HUES64 (cell line): ENCODE results near the gene POMGNT1.

Source experiments
- H3K27ac ChIP-seq: 2 replicates; pipeline ENCODE4 v1.7.0; 2013; ENCODE audit warnings: low read depth, low read length, inconsistent platforms
- H3K27me3 ChIP-seq: 2 replicates; pipeline ENCODE4 v1.6.1; 2013; ENCODE audit warnings: mild to moderate bottlenecking, low read length; ENCODE audit not compliant: insufficient read depth
- H3K36me3 ChIP-seq: 2 replicates; pipeline ENCODE4 v1.6.1; 2013; ENCODE audit warnings: mild to moderate bottlenecking, low read length; ENCODE audit not compliant: insufficient read depth
- H3K4me1 ChIP-seq: 2 replicates; pipeline ENCODE4 v1.6.1; 2013; ENCODE audit warnings: mild to moderate bottlenecking, low read length, moderate library complexity; ENCODE audit not compliant: insufficient read depth
- H3K4me3 ChIP-seq: 2 replicates; pipeline ENCODE4 v1.5.1; 2013; ENCODE audit warnings: mild to moderate bottlenecking, low read length, moderate library complexity
- H3K9ac ChIP-seq: 2 replicates; pipeline ENCODE4 v1.6.1; 2013; ENCODE audit warnings: mild to moderate bottlenecking, low read depth, low read length
- H3K9me3 ChIP-seq: 2 replicates; pipeline ENCODE4 v1.6.1; 2013; ENCODE audit warnings: low read depth, low read length; ENCODE audit not compliant: insufficient read depth
- WGBS: fragments of 150-250, 120-280 bp; methylation state at CpG from one replicate; pipeline ENCODE4 v1.1.7; 2013; ENCODE audit warnings: missing lambda C conversion rate; 5-methylcytosine and 5-hydroxymethylcytosine counted together

Gene POMGNT1

DNA sequence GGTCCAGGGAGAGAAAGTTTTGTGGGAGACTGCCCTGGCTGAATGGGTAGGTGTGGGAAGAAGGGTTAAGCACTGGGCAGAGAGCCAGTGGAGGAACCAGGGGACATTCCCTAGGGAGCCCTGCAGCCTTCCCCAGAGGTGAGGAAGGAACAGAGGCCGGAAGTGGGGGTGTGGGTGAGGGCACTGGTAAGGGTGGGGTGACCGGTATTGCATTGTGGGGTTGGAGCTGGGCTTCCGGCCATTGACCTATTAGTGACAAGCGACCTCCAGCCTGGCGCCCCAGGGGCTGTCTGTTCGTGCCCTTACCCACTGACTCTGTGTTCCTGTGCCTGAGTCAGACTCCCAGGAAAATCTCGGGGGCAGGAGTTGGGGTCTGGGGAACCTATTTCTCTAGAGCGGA is 26.9 kb downstream of the POMGNT1 start:
- H3K9ac ChIP-seq: no peak overlapping the region
- H3K27me3 ChIP-seq: peaks cover 19% of the 10 kb centered on the region
- H3K4me1 ChIP-seq: peaks cover 24% of the 10 kb centered on the region
- no peaks in the 10 kb centered on the region for H3K9me3 ChIP-seq
- no peak overlapping the region for H3K4me3 ChIP-seq
- H3K27ac ChIP-seq: no peak overlapping the region
- 90% methylated on average over 8 of the region's 8 CpGs for WGBS
- H3K36me3 ChIP-seq: no peaks in the 10 kb centered on the region

DNA sequence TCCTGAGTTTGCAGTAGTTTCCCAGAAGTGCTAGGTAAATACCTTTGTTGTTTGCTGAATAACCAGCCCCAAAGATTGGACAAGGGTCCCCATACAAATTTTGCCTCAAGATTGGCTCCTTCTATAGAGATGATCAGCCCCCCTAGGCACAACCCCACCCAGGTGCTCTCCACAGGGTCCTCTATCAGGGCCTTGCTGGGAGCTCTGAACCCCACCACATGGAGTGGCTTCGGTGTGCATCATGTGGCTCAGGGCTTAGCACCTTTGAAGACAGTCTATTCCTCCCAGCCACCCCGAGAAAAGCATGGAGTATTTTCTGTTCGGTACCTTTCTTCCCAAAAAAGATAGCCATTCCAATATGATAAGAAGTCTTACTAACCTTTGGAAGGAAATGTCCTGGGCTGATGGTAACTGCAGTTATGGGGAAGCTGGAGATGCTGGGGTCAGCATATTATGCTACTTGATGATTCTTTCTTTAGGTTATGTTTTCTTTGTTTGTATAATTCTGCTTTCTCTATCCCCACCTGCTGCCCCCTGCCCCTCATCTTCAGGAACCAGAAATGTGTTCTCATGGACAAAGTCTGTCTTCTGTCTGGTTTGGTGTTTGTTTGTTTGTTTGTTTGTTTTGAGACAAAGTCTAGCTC is 28.3 kb downstream of the POMGNT1 start:
- Histone ChIP-seq H3K4me3 (no peak overlapping the region), H3K27me3 (peaks cover 21% of the 10 kb centered on the region), H3K27ac (no peak overlapping the region), H3K4me1 (peaks cover 23% of the 10 kb centered on the region), H3K36me3 (no peaks in the 10 kb centered on the region), H3K9ac (no peak overlapping the region), H3K9me3 (no peaks in the 10 kb centered on the region)
- 84% methylated on average over 2 of the region's 3 CpGs for WGBS

GRCh38 chr1:46168477-46168876 is 29.8 kb downstream of the POMGNT1 start:
- Histone ChIP-seq H3K27ac (no peak overlapping the region), H3K9ac (no peak overlapping the region), H3K36me3 (no peaks in the 10 kb centered on the region), H3K4me3 (no peak overlapping the region), H3K4me1 (peaks cover 10% of the 10 kb centered on the region), H3K27me3 (peaks cover 21% of the 10 kb centered on the region), H3K9me3 (no peaks in the 10 kb centered on the region)
- 86% methylated on average over 1 of the region's 1 CpG for WGBS

DNA sequence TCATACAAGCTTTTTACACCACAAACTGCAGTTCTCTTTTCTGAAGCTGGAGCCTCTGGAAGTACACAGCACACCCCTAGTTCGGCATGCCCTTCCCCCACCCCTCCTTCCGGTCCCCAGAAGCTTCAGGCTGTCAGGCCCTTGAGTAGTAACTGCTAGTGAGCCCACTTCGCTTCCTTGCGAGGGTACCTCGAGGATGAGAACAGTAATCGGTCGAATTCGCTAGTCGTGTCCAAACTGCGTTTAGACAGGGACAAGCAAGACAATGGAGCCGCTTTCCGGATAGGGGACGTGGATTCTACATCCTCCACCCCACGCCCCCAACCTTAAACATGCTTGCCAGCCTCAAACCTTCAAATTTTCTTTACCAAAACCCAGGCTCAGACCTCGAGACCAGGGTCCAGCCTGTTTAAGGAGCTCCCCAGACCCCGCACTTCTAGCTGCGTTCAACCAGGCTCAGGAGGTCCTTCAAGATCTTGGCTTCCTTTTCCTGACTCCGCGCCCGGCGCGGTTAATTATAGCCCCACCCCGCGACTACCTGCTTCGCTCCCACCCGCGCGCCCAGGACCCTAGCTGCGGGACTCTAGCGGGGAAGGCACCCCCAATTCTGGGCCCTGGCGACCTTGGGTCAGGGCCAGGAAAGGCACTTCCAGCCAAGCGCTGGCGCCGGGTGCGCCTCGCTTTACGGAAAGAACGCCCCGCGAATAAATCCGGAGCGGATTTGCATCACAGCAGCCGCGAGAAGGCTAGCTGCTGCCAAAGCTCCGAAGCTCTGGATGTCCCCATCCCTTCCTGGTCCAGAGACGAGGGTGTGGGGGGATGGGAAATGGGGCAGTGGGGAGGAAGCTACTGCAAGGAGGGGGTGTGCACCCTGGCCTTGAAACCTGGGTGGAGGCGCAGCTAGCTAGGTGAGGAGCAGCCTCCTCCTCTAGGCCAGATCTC is 31.4 kb downstream of the POMGNT1 start:
- peaks cover 21% of the 10 kb centered on the region for H3K27me3 ChIP-seq
- H3K9me3 ChIP-seq: no peaks in the 10 kb centered on the region
- H3K4me3 ChIP-seq: no peak overlapping the region; the same call in 1 of the 2 replicates
- no peak overlapping the region for H3K9ac ChIP-seq
- no peak overlapping the region for H3K27ac ChIP-seq
- 78% methylated on average over 47 of the region's 47 CpGs for whole genome bisulfite sequencing
- peaks cover 4% of the 10 kb centered on the region; the same call in 1 of the 2 replicates for H3K4me1 ChIP-seq
- no peaks in the 10 kb centered on the region for H3K36me3 ChIP-seq

DNA sequence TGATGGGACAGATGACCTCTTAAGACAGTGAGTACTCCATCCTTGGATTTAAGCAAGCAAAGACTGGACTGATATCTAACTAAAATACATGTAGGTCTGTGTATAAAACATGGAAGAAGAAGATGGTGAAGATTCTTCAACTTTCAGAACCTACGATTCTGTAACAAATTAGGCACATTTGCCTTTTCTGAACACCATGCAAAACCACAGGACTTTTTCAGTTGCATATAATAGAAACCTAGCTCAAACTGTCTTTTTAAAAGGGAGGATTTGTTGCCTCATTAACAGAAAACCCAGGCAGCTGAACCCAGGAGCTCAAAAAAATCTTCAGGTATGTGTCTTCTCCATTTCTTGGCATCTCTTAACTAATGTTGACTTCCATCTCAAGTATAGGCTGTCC is 38.0 kb downstream of the POMGNT1 start:
- no peak overlapping the region for H3K4me3 ChIP-seq
- H3K9ac ChIP-seq: no peak overlapping the region
- H3K4me1 ChIP-seq: no peaks in the 10 kb centered on the region
- H3K27me3 ChIP-seq: no peaks in the 10 kb centered on the region
- no peaks in the 10 kb centered on the region for H3K36me3 ChIP-seq
- H3K27ac ChIP-seq: no peak overlapping the region
- no peaks in the 10 kb centered on the region for H3K9me3 ChIP-seq
- 100% methylated on average over 1 of the region's 1 CpG for WGBS

DNA sequence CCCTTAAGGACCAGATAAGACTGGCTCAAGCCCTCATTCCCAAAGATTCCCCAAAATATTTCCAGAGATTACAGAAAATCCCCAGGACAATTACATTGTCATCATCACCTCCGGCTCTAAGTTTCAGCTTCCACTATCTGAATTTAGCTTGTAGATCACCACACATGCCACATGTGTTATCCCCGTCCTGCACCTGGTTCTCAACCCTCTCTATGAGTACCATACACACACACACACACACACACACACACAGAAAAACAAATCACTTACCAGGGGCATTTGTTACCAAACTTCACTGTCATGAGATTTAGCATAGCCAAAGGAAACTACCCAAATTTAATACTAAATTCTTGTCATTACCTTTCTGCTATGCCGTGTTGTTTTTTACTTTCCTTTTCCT is 38.7 kb downstream of the POMGNT1 start:
- H3K9ac ChIP-seq: no peak overlapping the region
- no peaks in the 10 kb centered on the region for H3K36me3 ChIP-seq
- no peak overlapping the region for H3K4me3 ChIP-seq
- H3K27me3 ChIP-seq: no peaks in the 10 kb centered on the region
- no peaks in the 10 kb centered on the region for H3K9me3 ChIP-seq
- 89% methylated on average over 3 of the region's 3 CpGs for WGBS
- no peaks in the 10 kb centered on the region for H3K4me1 ChIP-seq
- no peak overlapping the region for H3K27ac ChIP-seq

GRCh38 chr1:46158312-46159281 is 39.6 kb downstream of the POMGNT1 start:
- no peaks in the 10 kb centered on the region for H3K4me1 ChIP-seq
- no peaks in the 10 kb centered on the region for H3K36me3 ChIP-seq
- no peak overlapping the region for H3K27ac ChIP-seq
- 93% methylated on average over 13 of the region's 13 CpGs for WGBS
- H3K27me3 ChIP-seq: no peaks in the 10 kb centered on the region
- no peak overlapping the region for H3K4me3 ChIP-seq
- no peak overlapping the region for H3K9ac ChIP-seq
- H3K9me3 ChIP-seq: no peaks in the 10 kb centered on the region

DNA sequence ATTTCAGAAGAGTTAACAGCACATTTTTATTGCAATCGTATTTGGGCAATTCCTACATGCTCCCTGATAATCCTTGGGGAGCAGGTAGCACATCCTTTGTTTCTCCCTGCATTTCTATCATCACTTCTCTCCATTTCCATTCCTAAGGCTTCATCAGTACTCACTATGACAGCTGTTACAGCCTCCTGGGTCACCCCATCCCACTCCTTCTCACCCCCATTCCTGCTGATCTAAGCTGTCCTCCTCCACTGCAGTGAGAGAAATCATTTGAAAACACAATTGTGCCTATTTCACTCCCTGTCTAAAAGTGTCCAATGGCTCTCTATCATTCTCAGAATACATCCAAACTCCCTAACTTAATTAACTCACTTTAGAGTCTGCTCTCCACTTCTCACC is 40.3 kb downstream of the POMGNT1 start:
- Histone ChIP-seq H3K27me3 (no peaks in the 10 kb centered on the region), H3K27ac (no peak overlapping the region), H3K4me3 (no peak overlapping the region), H3K4me1 (no peaks in the 10 kb centered on the region), H3K36me3 (no peaks in the 10 kb centered on the region), H3K9ac (no peak overlapping the region), H3K9me3 (no peaks in the 10 kb centered on the region)
- WGBS: 86% methylated on average over 1 of the region's 1 CpG

DNA sequence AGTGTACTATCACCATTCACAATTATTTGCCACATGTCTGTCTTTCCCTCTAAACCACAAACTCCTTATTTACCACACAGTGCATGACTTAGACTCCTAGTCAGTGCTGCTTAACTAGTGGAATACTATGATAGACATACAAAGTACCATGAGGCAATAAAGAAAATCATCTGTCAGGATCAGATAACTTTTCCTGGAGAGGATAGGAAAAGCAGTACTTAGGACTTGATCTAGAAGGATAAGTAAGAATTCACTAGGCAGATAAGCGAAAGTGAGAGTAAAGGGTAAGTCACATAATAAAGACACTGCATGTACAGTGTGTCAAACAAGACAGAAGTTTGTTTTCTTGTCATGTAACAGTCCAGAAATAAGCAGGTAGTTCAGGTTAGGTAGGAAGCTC is 44.5 kb downstream of the POMGNT1 start:
- H3K4me1 ChIP-seq: no peaks in the 10 kb centered on the region
- no peak overlapping the region for H3K27ac ChIP-seq
- H3K4me3 ChIP-seq: no peak overlapping the region
- no peak overlapping the region for H3K9ac ChIP-seq
- H3K36me3 ChIP-seq: no peaks in the 10 kb centered on the region
- H3K27me3 ChIP-seq: no peaks in the 10 kb centered on the region
- no peaks in the 10 kb centered on the region for H3K9me3 ChIP-seq
- 100% methylated on average over 1 of the region's 1 CpG for WGBS

GRCh38 chr1:46153228-46153627 is 45.0 kb downstream of the POMGNT1 start:
- no peaks in the 10 kb centered on the region for H3K36me3 ChIP-seq
- 88% methylated on average over 1 of the region's 1 CpG for WGBS
- no peak overlapping the region for H3K27ac ChIP-seq
- no peaks in the 10 kb centered on the region for H3K9me3 ChIP-seq
- no peaks in the 10 kb centered on the region for H3K4me1 ChIP-seq
- no peaks in the 10 kb centered on the region for H3K27me3 ChIP-seq
- no peak overlapping the region for H3K4me3 ChIP-seq
- H3K9ac ChIP-seq: no peak overlapping the region

DNA sequence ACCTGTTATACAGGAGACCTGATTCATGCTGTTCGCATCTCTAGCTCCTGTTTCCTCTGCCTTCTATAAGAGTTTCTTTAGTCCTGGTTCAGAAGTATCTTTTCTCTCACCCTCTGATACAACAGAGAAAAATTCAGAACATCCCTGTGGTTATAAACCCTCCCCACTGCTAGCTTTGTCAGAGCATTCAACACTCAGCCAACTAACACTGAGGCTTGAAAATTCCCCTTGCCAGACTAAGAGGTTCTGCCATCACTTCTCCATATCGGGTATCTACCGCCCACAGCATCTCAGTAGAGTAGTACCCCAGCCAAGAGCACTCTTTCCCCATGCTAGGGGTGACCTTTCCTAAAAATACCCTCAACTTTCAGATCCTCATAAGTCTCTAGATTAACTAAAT is 46.2 kb downstream of the POMGNT1 start:
- H3K9ac ChIP-seq: no peak overlapping the region
- no peaks in the 10 kb centered on the region for H3K36me3 ChIP-seq
- WGBS: 90% methylated on average over 3 of the region's 3 CpGs
- no peaks in the 10 kb centered on the region for H3K4me1 ChIP-seq
- H3K27ac ChIP-seq: no peak overlapping the region
- no peaks in the 10 kb centered on the region for H3K27me3 ChIP-seq
- no peaks in the 10 kb centered on the region for H3K9me3 ChIP-seq
- H3K4me3 ChIP-seq: no peak overlapping the region
